Osteoblast (primary cell): ENCODE results near the gene AFG3L2. TPM values are rescaled to one million over a fixed set of nuclear protein-coding genes. Genes with fewer than 3 reads are reported as not detected.
A peak's percentile ranks its signal among the peaks of the same experiment; 100 is the strongest.

Experiments used
- DNase-seq: peaks from one replicate; pipeline ENCODE4 v3.0.0; 2011; ENCODE audit warnings: low spot score, mixed read lengths; ENCODE audit not compliant: insufficient read length; ENCODE audit errors: missing footprints
- H2AFZ ChIP-seq: 2 replicates; pipeline ENCODE4 v1.6.0; 2011; ENCODE audit warnings: mild to moderate bottlenecking, low read length
- H3K27ac ChIP-seq: 2 replicates; pipeline ENCODE4 v1.5.1; 2011; ENCODE audit warnings: mild to moderate bottlenecking, low read depth, low read length, moderate library complexity
- H3K27me3 ChIP-seq: 2 replicates; pipeline ENCODE4 v1.6.0; 2012; ENCODE audit warnings: mild to moderate bottlenecking, control low read depth, inconsistent platforms, low read length, moderate library complexity; ENCODE audit not compliant: insufficient read depth
- H3K36me3 ChIP-seq: 2 replicates; pipeline ENCODE4 v1.5.1; 2011; ENCODE audit warnings: mild to moderate bottlenecking, low read length, control low read depth, moderate library complexity; ENCODE audit not compliant: insufficient read depth
- H3K4me1 ChIP-seq: 2 replicates; pipeline ENCODE4 v1.5.1; 2011; ENCODE audit warnings: mild to moderate bottlenecking, low read length, control low read depth, moderate library complexity; ENCODE audit not compliant: insufficient read depth
- H3K4me2 ChIP-seq: 2 replicates; pipeline ENCODE4 v1.6.0; 2011; ENCODE audit warnings: mild to moderate bottlenecking, low read length; ENCODE audit not compliant: insufficient read depth
- H3K4me3 ChIP-seq: fragments of 200-600 bp; sonication (generic); 3 replicates; pipeline ENCODE4 v1.5.1; 2012; ENCODE audit warnings: mild to moderate bottlenecking, low read length, inconsistent platforms; ENCODE audit not compliant: insufficient read depth
- H3K79me2 ChIP-seq: 2 replicates; pipeline ENCODE4 v1.6.0; 2012; ENCODE audit warnings: mild to moderate bottlenecking, low read length, control low read depth, inconsistent platforms; ENCODE audit not compliant: insufficient read depth
- H3K9me3 ChIP-seq: 2 replicates; pipeline ENCODE4 v1.5.1; 2011; ENCODE audit warnings: low read depth, low read length, control low read depth
- H4K20me1 ChIP-seq: 2 replicates; pipeline ENCODE4 v1.6.0; 2012; ENCODE audit warnings: mild to moderate bottlenecking, low read length, control low read depth; ENCODE audit not compliant: insufficient read depth
- total RNA-seq: library from RNA; depleted of rRNA; stranded (reverse); fragments of >200 nt; gene quantifications from 2 replicates; pipeline ENCODE4 v1.2.3, GENCODE V29; 2012
- TF ChIP-seq, protein P1 (sequence below): IDR thresholded peaks from 2 replicates; pipeline ENCODE4 v1.5.1; 2011; ENCODE audit warnings: mild to moderate bottlenecking, low read depth, low read length, moderate library complexity; ENCODE audit errors: extremely low read depth

The AFG3L2 gene
- total RNA-seq, 1 donor: 65.5 TPM

DNA sequence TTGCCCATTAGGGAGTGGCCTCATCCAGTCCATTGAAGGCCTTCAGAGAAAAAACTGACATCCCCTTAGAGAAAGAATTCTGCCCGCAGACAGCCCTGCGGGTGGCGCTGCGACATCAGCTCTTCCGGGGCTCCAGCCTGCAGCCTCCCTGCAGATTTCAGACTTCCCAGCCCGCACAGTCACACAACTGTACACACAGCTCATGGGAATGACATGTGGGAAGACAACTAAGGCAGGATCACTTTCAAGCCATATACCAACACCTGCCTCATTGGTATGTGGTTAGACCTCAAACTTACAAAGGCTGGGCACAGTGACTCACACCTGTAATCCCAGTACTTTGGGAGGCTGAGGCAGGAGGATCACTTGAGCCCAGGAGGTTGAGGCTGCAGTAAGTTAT lies 93.8 kb downstream of the AFG3L2 start:
- TF ChIP-seq, protein P1, sequence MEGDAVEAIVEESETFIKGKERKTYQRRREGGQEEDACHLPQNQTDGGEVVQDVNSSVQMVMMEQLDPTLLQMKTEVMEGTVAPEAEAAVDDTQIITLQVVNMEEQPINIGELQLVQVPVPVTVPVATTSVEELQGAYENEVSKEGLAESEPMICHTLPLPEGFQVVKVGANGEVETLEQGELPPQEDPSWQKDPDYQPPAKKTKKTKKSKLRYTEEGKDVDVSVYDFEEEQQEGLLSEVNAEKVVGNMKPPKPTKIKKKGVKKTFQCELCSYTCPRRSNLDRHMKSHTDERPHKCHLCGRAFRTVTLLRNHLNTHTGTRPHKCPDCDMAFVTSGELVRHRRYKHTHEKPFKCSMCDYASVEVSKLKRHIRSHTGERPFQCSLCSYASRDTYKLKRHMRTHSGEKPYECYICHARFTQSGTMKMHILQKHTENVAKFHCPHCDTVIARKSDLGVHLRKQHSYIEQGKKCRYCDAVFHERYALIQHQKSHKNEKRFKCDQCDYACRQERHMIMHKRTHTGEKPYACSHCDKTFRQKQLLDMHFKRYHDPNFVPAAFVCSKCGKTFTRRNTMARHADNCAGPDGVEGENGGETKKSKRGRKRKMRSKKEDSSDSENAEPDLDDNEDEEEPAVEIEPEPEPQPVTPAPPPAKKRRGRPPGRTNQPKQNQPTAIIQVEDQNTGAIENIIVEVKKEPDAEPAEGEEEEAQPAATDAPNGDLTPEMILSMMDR: peak; percentile 28
- DNase-seq: peak; percentile 80
- Histone ChIP-seq H2AFZ (no peak overlapping the region), H3K4me3 (no peak overlapping the region), H3K4me1 (peaks cover 39% of the 10 kb centered on the region), H3K27ac (no peak overlapping the region), H4K20me1 (no peaks in the 10 kb centered on the region), H3K27me3 (no peaks in the 10 kb centered on the region), H3K9me3 (no peaks in the 10 kb centered on the region), H3K4me2 (no peak overlapping the region), H3K36me3 (no peaks in the 10 kb centered on the region), H3K79me2 (peaks cover 9% of the 10 kb centered on the region)

DNA sequence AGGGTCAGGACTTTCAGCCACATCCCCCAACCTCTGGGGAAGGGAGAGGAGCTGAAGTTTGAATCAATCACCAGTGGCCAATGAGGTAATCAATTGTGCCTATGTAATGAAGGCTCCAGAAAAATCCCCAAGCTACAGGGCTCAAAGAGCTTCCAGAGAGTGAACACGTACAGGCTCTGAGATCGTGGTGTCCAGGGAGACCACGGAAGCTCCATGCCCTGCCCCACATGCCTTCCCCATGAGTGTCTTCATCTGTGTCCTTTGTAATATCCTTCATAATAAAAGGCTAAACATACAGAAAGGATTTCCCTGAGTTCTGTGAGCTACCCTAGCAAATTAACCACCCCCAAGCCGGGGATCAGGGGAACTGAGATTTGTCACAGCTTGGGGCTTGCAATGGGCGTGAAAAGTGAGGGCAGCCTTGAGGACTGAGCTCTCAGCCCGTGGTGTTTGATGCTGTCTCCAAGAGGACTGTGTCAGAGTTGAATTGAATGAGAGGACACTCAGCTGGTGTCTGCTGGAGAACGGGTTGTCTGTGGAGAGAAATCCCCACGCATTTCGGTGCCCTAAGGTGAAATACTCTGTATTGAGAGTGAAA lies 94.5 kb downstream of the AFG3L2 start:
- Histone ChIP-seq H3K4me2 (peak overlapping the region; percentile 70), H3K4me3 (peak overlapping the region; percentile 21), H2AFZ (peak overlapping the region; percentile 81), H3K9me3 (no peaks in the 10 kb centered on the region), H4K20me1 (no peaks in the 10 kb centered on the region), H3K36me3 (no peaks in the 10 kb centered on the region), H3K27me3 (no peaks in the 10 kb centered on the region), H3K79me2 (peaks cover 12% of the 10 kb centered on the region), H3K4me1 (peaks cover 43% of the 10 kb centered on the region), H3K27ac (peak overlapping the region; percentile 92)
- TF ChIP-seq, protein P1: no peak
- peak; percentile 91 for DNase-seq

DNA sequence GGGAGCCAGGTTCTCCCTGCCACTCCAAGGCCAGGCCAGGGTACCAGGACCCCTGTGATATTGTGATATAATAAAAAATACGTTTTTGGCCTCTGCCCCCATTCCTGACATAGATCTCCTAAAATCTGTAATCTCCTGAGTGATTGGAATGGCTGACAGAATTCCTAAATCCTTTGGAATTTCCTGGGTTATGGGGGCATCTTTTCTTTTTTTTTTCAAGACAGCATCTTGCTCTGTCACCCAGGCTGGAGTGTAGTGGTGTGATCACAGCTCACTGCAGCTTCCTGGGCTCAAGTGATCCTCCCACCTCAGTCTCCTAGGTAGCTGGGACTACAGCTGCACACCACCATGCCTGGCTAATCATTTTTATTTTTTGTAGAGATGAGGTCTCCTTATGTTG lies 95.2 kb downstream of the AFG3L2 start:
- H2AFZ ChIP-seq: peak overlapping the region; percentile 81
- TF ChIP-seq, protein P1: no peak
- H3K27me3 ChIP-seq: no peaks in the 10 kb centered on the region
- H3K4me3 ChIP-seq: no peak overlapping the region
- H3K79me2 ChIP-seq: peaks cover 12% of the 10 kb centered on the region
- no peak for DNase-seq
- no peaks in the 10 kb centered on the region for H3K9me3 ChIP-seq
- H3K4me1 ChIP-seq: peaks cover 43% of the 10 kb centered on the region
- peak overlapping the region; percentile 70 for H3K4me2 ChIP-seq
- peak overlapping the region; percentile 92 for H3K27ac ChIP-seq
- H4K20me1 ChIP-seq: no peaks in the 10 kb centered on the region
- no peaks in the 10 kb centered on the region for H3K36me3 ChIP-seq

GRCh38 chr18:12279781-12280531 lies 97.1 kb downstream of the AFG3L2 start:
- Histone ChIP-seq H3K4me2 (peak overlapping the region; percentile 81), H3K79me2 (peaks cover 12% of the 10 kb centered on the region), H2AFZ (peak overlapping the region; percentile 89), H3K9me3 (no peaks in the 10 kb centered on the region), H3K4me1 (peaks cover 43% of the 10 kb centered on the region), H3K27me3 (no peaks in the 10 kb centered on the region), H4K20me1 (no peaks in the 10 kb centered on the region), H3K4me3 (peak overlapping the region; percentile 69), H3K27ac (peak overlapping the region; percentile 95), H3K36me3 (no peaks in the 10 kb centered on the region)
- DNase-seq: no peak
- TF ChIP-seq, protein P1: no peak
